ENCODE measurements around the gene GRK6. TPM values are rescaled to one million over a fixed set of nuclear protein-coding genes. Genes with fewer than 3 reads are reported as not detected.

GRK6 gene
- total and polyA plus RNA-seq, 2 experiments from 2014 or later, result 13.0 to 56.8 TPM

DNA sequence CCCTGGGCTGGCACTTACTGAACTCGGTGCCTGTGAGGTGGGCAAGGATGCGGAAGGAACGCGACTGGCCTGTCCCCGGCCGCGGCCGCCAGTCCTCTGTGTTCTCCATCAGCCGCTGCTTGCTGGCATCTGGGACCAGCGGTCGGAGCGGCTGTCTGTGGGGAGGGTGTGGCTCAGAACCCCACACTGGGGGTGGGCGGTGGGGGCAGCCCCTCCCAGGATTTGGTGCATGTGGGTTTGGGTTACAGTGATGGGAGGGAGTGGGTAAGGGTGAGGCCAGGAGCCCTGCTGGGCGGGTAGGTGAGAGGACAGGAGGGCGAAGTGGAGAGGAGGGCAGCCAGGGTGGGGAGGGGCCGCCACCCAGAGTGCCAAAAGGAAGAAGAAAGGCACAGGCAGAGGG, 64.5 kb downstream of the GRK6 start:
- peaks cover 14% of the 10 kb centered on the region for H3K79me2 ChIP-seq (replicated peaks; ENCODE audit: insufficient read depth)
- no peak for DNase-seq (ENCODE audit: low spot score)
- peaks cover 2% of the 10 kb centered on the region; the same call in 1 of the 3 replicates for H3K9me3 Mint-ChIP-seq
- H3F3A ChIP-seq (replicated peaks; ENCODE audit: low read depth), result peaks cover 34% of the 10 kb centered on the region; the same call in 1 of the 2 replicates
- no peak overlapping the region for H2AFZ ChIP-seq
- 0 out of 2 replicates have a peak overlapping the region, but pooled peaks have one; percentile 56 for H3K27ac Mint-ChIP-seq
- H3K27me3 ChIP-seq (ENCODE audit: insufficient read depth), result no peaks in the 10 kb centered on the region
- no peak for ATAC-seq
- peak overlapping the region; percentile 64; the same call in 1 of the 2 replicates for H3K4me2 ChIP-seq
- H3K4me1 ChIP-seq (ENCODE audit: insufficient read depth), result peaks cover 25% of the 10 kb centered on the region
- peak overlapping the region; percentile 46; the same call in 1 of the 3 replicates for H3K4me3 Mint-ChIP-seq
- H3K27ac ChIP-seq (ENCODE audit: low read depth), result no peak overlapping the region
- peaks cover 65% of the 10 kb centered on the region for H3K36me3 Mint-ChIP-seq (ENCODE audit: low read depth)
- no peaks in the 10 kb centered on the region for H3K9me2 ChIP-seq (ENCODE audit: insufficient read depth)
- H3K27me3 Mint-ChIP-seq (ENCODE audit: insufficient read depth, low read depth, poor library complexity), result peaks cover 35% of the 10 kb centered on the region
- no peaks in the 10 kb centered on the region; the same call in 1 of the 2 replicates for H4K20me1 ChIP-seq (replicated peaks; ENCODE audit: insufficient read depth)
- H3K4me3 ChIP-seq, result no peak overlapping the region
- TF ChIP-seq, protein P1, sequence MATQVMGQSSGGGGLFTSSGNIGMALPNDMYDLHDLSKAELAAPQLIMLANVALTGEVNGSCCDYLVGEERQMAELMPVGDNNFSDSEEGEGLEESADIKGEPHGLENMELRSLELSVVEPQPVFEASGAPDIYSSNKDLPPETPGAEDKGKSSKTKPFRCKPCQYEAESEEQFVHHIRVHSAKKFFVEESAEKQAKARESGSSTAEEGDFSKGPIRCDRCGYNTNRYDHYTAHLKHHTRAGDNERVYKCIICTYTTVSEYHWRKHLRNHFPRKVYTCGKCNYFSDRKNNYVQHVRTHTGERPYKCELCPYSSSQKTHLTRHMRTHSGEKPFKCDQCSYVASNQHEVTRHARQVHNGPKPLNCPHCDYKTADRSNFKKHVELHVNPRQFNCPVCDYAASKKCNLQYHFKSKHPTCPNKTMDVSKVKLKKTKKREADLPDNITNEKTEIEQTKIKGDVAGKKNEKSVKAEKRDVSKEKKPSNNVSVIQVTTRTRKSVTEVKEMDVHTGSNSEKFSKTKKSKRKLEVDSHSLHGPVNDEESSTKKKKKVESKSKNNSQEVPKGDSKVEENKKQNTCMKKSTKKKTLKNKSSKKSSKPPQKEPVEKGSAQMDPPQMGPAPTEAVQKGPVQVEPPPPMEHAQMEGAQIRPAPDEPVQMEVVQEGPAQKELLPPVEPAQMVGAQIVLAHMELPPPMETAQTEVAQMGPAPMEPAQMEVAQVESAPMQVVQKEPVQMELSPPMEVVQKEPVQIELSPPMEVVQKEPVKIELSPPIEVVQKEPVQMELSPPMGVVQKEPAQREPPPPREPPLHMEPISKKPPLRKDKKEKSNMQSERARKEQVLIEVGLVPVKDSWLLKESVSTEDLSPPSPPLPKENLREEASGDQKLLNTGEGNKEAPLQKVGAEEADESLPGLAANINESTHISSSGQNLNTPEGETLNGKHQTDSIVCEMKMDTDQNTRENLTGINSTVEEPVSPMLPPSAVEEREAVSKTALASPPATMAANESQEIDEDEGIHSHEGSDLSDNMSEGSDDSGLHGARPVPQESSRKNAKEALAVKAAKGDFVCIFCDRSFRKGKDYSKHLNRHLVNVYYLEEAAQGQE (IDR thresholded peaks at IDR 0.05; ENCODE audit: unreplicated experiment), result no peak
- TF ChIP-seq NANOG (IDR thresholded peaks at IDR 0.05; ENCODE audit: borderline replicate concordance) (no peak), JUNB (IDR thresholded peaks at IDR 0.05; ENCODE audit: unreplicated experiment) (no peak), EZH2phosphoT487 (IDR thresholded peaks at IDR 0.05; ENCODE audit: unreplicated experiment) (no peak), ZNF114 (CRISPR knock-in tag; IDR thresholded peaks at IDR 0.05) (no peak), EZH2 (IDR thresholded peaks at IDR 0.05; ENCODE audit: low read depth, unreplicated experiment) (no peak), POLR2AphosphoS5 (IDR thresholded peaks at IDR 0.05; ENCODE audit: low read depth) (no peak), CREB1 (CRISPR knock-in tag; IDR thresholded peaks at IDR 0.05; ENCODE audit: low read depth) (no peak), STAT1 (IDR thresholded peaks at IDR 0.05; ENCODE audit: unreplicated experiment) (no peak), ZNF331 (CRISPR knock-in tag; IDR thresholded peaks at IDR 0.05; ENCODE audit: low read depth) (no peak)
- TF ChIP-seq, protein P2, sequence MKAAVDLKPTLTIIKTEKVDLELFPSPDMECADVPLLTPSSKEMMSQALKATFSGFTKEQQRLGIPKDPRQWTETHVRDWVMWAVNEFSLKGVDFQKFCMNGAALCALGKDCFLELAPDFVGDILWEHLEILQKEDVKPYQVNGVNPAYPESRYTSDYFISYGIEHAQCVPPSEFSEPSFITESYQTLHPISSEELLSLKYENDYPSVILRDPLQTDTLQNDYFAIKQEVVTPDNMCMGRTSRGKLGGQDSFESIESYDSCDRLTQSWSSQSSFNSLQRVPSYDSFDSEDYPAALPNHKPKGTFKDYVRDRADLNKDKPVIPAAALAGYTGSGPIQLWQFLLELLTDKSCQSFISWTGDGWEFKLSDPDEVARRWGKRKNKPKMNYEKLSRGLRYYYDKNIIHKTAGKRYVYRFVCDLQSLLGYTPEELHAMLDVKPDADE (IDR thresholded peaks at IDR 0.05), result no peak
- TF ChIP-seq, protein P3, sequence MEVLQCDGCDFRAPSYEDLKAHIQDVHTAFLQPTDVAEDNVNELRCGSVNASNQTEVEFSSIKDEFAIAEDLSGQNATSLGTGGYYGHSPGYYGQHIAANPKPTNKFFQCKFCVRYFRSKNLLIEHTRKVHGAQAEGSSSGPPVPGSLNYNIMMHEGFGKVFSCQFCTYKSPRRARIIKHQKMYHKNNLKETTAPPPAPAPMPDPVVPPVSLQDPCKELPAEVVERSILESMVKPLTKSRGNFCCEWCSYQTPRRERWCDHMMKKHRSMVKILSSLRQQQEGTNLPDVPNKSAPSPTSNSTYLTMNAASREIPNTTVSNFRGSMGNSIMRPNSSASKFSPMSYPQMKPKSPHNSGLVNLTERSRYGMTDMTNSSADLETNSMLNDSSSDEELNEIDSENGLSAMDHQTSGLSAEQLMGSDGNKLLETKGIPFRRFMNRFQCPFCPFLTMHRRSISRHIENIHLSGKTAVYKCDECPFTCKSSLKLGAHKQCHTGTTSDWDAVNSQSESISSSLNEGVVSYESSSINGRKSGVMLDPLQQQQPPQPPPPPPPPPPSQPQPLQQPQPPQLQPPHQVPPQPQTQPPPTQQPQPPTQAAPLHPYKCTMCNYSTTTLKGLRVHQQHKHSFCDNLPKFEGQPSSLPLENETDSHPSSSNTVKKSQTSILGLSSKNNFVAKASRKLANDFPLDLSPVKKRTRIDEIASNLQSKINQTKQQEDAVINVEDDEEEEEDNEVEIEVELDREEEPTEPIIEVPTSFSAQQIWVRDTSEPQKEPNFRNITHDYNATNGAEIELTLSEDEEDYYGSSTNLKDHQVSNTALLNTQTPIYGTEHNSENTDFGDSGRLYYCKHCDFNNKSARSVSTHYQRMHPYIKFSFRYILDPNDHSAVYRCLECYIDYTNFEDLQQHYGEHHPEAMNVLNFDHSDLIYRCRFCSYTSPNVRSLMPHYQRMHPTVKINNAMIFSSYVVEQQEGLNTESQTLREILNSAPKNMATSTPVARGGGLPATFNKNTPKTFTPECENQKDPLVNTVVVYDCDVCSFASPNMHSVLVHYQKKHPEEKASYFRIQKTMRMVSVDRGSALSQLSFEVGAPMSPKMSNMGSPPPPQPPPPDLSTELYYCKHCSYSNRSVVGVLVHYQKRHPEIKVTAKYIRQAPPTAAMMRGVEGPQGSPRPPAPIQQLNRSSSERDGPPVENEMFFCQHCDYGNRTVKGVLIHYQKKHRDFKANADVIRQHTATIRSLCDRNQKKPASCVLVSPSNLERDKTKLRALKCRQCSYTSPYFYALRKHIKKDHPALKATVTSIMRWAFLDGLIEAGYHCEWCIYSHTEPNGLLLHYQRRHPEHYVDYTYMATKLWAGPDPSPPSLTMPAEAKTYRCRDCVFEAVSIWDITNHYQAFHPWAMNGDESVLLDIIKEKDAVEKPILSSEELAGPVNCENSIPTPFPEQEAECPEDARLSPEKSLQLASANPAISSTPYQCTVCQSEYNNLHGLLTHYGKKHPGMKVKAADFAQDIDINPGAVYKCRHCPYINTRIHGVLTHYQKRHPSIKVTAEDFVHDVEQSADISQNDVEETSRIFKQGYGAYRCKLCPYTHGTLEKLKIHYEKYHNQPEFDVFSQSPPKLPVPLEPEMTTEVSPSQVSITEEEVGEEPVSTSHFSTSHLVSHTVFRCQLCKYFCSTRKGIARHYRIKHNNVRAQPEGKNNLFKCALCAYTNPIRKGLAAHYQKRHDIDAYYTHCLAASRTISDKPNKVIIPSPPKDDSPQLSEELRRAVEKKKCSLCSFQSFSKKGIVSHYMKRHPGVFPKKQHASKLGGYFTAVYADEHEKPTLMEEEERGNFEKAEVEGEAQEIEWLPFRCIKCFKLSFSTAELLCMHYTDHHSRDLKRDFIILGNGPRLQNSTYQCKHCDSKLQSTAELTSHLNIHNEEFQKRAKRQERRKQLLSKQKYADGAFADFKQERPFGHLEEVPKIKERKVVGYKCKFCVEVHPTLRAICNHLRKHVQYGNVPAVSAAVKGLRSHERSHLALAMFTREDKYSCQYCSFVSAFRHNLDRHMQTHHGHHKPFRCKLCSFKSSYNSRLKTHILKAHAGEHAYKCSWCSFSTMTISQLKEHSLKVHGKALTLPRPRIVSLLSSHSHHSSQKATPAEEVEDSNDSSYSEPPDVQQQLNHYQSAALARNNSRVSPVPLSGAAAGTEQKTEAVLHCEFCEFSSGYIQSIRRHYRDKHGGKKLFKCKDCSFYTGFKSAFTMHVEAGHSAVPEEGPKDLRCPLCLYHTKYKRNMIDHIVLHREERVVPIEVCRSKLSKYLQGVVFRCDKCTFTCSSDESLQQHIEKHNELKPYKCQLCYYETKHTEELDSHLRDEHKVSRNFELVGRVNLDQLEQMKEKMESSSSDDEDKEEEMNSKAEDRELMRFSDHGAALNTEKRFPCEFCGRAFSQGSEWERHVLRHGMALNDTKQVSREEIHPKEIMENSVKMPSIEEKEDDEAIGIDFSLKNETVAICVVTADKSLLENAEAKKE (CRISPR knock-in tag; IDR thresholded peaks at IDR 0.05), result no peak
- TF ChIP-seq, protein P4, sequence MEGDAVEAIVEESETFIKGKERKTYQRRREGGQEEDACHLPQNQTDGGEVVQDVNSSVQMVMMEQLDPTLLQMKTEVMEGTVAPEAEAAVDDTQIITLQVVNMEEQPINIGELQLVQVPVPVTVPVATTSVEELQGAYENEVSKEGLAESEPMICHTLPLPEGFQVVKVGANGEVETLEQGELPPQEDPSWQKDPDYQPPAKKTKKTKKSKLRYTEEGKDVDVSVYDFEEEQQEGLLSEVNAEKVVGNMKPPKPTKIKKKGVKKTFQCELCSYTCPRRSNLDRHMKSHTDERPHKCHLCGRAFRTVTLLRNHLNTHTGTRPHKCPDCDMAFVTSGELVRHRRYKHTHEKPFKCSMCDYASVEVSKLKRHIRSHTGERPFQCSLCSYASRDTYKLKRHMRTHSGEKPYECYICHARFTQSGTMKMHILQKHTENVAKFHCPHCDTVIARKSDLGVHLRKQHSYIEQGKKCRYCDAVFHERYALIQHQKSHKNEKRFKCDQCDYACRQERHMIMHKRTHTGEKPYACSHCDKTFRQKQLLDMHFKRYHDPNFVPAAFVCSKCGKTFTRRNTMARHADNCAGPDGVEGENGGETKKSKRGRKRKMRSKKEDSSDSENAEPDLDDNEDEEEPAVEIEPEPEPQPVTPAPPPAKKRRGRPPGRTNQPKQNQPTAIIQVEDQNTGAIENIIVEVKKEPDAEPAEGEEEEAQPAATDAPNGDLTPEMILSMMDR (conservative IDR thresholded peaks at IDR 0.05; ENCODE audit: low read depth in 2 of 2), result no peak
- peaks cover 34% of the 10 kb centered on the region for H3K4me1 Mint-ChIP-seq
- H3K36me3 ChIP-seq (ENCODE audit: insufficient read depth), result peaks cover 14% of the 10 kb centered on the region

All from GM23338 (cell line).